Activated naive CD4-positive, alpha-beta T cell treated with anti-CD3 and anti-CD28 coated beads, Interleukin-2, amount 50 U/mL, for 72 hours (primary cell): ENCODE data around the gene TROAP. TPM values are rescaled to one million over a fixed set of nuclear protein-coding genes. Genes with fewer than 3 reads are reported as not detected.

ENCODE experiments used
- ATAC-seq, 2 donors: fragments of 150-1000 bp; cut with Tn5 transposase; 2 replicates each; pipeline ENCODE4 v1.10.0; 2021; ENCODE audit warnings: mild to moderate bottlenecking in 2 of 2, moderate library complexity in 2 of 2
- DNase-seq, 2 donors: peaks; one replicate each; pipeline ENCODE4 v3.0.0; 2021 to 2022; ENCODE audit warnings: low spot score in 2 of 2
- H3K27ac Mint-ChIP-seq, 2 donors: one replicate each; pipeline ENCODE4 v1.8.0; 2022; ENCODE audit warnings: mild to moderate bottlenecking in 2 of 2, mixed read lengths in 2 of 2
- H3K36me3 Mint-ChIP-seq, 2 donors: one replicate each; pipeline ENCODE4 v1.8.0; 2022; ENCODE audit warnings: mixed read lengths in 2 of 2
- H3K9me3 Mint-ChIP-seq, 2 donors: one replicate each; pipeline ENCODE4 v1.8.0; 2022; ENCODE audit warnings: mixed read lengths in 2 of 2
- total RNA-seq, 2 donors: library from RNA; stranded (reverse); gene quantifications; one replicate each; pipeline ENCODE4 v1.2.3, GENCODE V29; 2022

The TROAP gene
- total RNA-seq, 2 donors from 2014 or later = 67.4 to 134 TPM

DNA sequence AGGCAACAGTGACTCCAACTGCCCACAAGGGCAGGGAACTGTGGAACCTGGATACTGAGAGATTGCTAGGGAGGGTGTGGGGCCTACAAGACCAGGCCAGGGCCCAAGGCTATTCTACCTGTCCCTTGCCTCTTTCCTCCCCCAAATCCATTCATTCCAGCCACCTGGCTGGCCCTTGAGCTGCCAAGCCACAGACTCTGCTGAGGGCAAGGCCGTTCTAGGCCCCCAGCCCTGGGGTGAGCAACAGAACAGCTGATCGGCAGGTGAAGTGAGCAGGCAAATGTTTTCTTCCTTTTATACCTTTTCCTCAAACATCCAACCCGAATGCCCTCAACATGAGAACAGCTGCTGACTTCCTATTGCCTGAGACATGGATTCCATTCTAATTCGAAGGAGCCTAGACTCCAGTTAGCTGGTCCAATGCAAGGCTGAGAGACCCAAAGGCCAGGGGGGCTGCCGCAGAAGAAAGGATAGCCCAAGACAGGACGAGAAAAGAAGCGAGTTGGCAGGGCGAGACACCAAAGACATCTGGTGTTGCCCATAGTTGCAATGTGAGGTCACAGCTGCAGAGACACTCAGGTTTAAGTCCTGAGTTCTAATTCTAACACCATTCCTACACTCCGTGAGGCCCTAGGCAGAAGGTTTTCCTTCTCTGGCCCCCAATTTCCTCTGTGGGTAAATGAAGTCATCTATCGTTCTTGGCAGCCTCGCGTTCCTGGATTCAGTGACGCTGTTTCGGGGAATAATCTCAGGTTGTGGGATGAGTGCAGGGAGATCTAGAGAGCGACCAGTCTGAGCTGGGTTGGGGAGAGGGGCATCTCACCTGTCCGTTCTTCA lies 12.3 kb downstream of the TROAP start:
- Mint-ChIP-seq H3K9me3 (no peaks in the 10 kb centered on the region), H3K27ac (no peak overlapping the region), H3K36me3 (peaks cover 5 to 22% of the 10 kb centered on the region in 2 donors)
- DNase-seq (no peak), ATAC-seq (no peak)

GRCh38 chr12:49335955-49336644 lies 13.0 kb downstream of the TROAP start:
- ATAC-seq = no peak
- no peak for DNase-seq
- no peaks in the 10 kb centered on the region for H3K9me3 Mint-ChIP-seq
- peaks cover 5 to 17% of the 10 kb centered on the region in 2 donors for H3K36me3 Mint-ChIP-seq
- no peak overlapping the region for H3K27ac Mint-ChIP-seq

DNA sequence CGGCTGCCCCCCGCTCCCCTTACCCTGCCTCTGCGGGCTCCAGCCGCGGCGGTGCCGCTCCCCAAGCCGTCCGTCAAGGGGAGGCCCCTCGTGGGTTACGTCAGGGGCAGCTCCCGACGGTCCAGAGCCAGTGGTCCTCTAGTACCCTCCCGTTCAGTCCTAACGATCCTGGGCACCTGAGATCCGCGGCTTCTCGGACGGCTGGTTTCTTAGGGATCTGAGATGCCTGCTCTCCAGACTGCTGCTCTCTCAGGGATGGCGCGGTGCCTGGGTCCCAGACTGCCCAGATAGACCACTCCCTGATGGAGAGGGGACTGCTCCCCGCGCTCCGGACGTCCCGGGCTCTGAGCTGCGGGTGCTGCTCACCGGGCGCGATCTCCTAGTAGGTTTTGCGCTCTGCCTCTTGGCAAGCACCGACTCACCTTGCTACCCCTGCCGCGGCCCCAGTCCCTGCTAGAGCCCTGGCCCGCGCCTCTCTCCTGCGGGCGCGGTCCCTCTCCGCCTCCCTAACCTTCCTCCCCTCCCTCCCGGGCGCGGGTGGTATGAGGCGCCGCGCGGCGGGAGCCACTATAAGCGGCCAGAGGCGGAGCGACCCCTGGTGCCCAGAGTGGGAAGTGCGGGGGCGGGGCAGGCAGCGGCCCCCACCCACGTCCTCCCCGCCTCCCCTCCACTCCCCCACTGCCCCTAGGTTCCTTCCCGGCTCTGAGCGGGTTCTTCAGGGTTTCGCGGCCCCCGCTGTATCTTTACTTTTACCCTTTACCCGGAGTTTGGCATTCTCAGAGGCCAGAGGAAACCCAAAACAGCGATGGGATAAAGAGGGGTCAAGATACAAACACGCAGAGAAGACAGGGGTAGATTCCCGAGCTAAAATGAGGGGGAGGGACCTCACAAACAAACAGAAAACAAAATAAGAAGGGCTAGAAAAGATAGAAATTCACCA lies 13.9 kb downstream of the TROAP start, which contains the start of gene C1QL4:
TSS of gene C1QL4 (minus strand) at position 544 of the 940 bp plus-strand sequence. CDS start 711 bp downstream, outside the sequence.
- Mint-ChIP-seq H3K27ac (no peak within 1 kb of the TSS), H3K36me3 (peaks cover 5 to 9% of the 10 kb centered on the region in 2 donors), H3K9me3 (no peaks in the 10 kb centered on the region)
- peak; percentile 82 to 96 for DNase-seq
- peak; percentile 84 to 85 for ATAC-seq

DNA sequence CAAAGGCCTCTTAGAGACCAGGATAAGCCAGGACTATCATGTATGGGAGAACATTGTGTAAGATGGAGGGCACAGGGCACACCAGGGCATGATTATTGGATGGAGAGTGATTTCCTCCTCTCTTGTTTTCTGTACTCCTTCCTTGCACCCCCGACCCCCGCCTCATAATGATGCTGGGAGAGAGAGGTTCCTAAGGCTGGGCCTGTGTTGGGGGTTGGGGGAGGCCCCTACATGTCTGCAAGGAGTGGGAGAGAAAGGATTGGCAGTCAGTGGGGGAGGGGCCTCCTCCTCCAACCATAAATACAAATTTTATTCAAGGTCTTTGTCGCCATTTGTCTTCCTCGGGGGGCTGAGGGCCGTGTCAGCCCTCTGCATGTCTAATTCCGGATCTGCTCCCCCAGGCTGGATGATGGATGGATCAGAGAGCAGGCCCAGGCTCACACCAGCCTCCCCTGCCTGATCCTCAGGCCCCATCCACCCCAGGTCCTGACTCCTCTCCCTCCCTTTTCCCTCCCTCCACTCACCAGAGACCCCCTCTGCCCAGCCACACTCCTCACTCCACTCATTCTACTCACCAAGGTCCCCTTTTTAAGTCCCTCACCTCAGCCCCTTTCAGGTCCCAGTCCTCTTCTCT lies 15.9 kb downstream of the TROAP start:
- no peak overlapping the region for H3K27ac Mint-ChIP-seq
- no peaks in the 10 kb centered on the region for H3K9me3 Mint-ChIP-seq
- peaks cover 5 to 7% of the 10 kb centered on the region in 2 donors for H3K36me3 Mint-ChIP-seq
- ATAC-seq = no peak
- no peak for DNase-seq

GRCh38 chr12:49339464-49339861 lies 16.4 kb downstream of the TROAP start:
- DNase-seq = peak in 1 of 2 donors; percentile 48
- peaks cover 5 to 7% of the 10 kb centered on the region in 2 donors for H3K36me3 Mint-ChIP-seq

DNA sequence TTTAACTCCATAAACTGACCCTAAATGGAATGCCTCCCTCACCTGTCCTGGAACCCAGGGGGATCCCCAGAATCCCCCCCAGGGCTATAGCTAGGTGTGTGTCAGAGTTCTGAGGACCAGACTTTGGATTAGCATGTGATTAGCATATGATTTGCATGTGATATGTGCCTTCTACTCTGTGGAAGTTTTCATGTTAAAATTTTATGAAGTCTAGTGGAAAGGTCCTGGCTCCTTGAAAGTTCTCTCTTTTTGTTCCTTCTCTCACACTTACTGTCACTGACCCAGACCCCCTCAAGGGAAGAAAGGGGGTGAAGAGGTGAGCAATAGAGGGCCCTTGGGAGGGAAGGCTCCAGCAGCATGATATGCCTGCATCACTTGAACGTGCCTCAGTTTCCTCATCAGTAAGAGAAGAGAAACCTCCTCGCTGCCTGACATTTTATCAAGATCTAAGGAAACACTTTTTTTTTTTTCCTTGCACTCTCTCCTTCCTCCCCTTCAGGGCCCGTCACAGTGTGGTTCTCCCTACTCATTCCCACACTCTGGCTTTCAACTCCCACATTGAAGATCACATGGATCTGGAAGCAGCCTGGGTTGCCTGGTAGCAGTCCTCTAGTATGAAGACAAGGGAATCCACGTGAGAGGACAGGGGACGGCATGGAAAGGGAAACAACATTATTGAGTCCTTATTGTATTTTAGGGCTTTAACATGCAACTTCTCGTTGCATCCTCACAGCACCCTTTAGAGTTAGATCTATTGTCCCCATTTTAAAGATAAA lies 17.2 kb downstream of the TROAP start:
- no peak overlapping the region for H3K27ac Mint-ChIP-seq
- no peaks in the 10 kb centered on the region for H3K9me3 Mint-ChIP-seq
- peaks cover 5% of the 10 kb centered on the region in 2 donors for H3K36me3 Mint-ChIP-seq
- DNase-seq (peak in 1 of 2 donors; percentile 13), ATAC-seq (no peak)

More at GRCh38 chr12:49339464-49339861, 16.4 kb downstream of the TROAP start:
- ATAC-seq = no peak
- Mint-ChIP-seq H3K27ac (no peak overlapping the region), H3K9me3 (no peaks in the 10 kb centered on the region)

GRCh38 chr12:49340971-49341776 lies 18.1 kb downstream of the TROAP start:
- H3K9me3 Mint-ChIP-seq = no peaks in the 10 kb centered on the region
- no peak for ATAC-seq

DNA sequence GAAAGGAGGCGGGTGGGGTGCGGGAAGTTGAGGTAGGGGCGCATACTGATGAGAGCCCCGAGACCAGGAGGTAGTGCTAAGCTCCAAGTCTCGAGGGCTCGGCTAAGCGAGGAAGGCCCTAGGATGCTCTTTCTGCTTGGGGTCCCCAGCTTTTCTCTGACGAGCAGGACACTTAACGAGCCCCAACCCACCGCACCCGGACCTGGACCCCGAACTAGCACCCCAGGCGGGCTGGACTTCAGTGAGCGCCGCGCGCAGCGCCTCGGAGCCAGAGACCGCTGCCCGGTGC lies 18.7 kb downstream of the TROAP start:
- no peak for DNase-seq
- ATAC-seq = no peak
- H3K27ac Mint-ChIP-seq = no peak overlapping the region
- H3K36me3 Mint-ChIP-seq = no peaks in the 10 kb centered on the region
- H3K9me3 Mint-ChIP-seq = no peaks in the 10 kb centered on the region

More at GRCh38 chr12:49340971-49341776, 18.1 kb downstream of the TROAP start:
- Mint-ChIP-seq H3K27ac (no peak overlapping the region), H3K36me3 (no peaks in the 10 kb centered on the region)
- DNase-seq = peak in 1 of 2 donors; percentile 44

DNA sequence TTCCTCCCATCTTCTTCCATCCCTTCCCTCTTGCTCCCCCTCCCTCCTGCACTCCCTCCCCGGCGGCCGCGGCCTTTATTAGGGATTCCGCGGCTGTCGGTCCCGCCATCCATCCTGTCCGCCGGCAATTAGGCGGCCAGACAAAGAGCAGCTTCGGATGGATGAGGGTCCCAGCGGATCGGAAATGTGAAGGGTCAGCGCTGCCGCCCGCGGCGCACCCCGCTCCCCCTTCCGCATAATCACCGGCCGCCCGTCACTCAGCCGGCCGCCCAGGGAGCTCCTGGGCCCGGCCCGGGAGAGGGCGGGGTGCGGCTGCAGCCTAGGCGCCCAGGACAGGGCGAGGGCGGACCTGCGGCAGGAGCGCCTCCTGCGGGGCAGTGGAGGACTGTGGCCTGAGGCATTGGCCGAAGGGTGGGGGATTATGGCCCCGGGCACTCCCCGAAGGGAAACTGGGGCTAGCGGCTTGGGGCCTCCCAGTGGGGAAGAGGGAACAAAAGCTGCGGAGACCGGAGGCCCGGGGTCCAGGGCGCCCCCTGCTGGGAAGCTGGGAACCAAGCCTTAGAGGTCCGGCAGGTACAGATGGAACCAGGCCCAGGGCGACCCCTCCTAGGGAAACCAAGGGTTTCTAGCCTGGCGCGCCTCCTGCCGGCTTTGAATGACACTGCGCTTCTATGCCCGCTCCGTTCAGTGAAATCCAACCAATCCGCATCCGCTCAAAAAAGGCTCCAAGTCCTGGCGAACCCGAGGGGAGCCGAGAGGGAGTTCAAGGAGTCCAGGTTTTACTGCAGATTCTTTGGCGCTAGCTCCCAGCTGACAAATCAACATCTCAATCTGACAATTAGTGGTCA lies 19.2 kb downstream of the TROAP start:
- DNase-seq = peak; percentile 75 to 89
- peak; percentile 72 to 82 for ATAC-seq
- Mint-ChIP-seq H3K36me3 (no peaks in the 10 kb centered on the region), H3K27ac (no peak overlapping the region), H3K9me3 (no peaks in the 10 kb centered on the region)

DNA sequence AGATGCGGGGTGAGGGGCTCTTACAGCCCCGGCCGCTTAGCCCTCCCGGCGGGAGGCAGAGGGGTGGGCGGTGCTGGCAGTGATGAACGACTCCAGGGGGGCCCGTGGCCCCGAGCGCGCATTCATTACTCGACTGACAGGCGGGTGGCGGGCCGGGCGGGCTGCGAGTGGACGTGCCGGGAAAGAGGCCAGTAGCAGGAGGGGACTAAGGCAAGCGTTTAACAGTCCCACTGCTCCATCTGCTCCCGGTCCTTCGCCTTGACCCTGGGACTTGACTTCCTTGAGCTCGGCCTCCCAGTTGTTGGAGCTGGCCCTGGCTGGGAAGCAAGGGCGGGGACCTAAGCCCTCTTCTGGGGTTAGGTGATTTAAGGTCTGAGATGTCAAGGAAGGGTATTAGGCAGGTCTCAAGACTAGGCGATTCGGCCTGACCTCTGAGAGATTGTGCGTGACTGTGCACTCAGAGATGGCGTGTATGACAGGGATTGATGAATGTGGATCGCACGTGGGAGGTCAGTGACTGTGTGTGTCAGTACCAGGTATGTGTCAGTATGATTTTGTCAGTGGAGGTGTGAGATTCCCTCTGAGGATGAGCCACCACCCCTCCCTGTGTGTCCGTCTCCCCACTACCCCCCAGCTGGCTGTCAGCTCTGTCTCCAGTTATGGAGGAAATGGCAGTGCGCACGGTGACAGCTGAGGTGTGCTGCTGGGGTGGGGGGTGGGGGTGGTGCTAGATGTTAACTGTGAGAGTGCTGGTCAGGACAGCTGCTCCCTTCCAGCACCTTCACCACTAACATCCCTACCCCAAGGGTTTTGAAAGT lies 20.1 kb downstream of the TROAP start:
- Mint-ChIP-seq H3K9me3 (no peaks in the 10 kb centered on the region), H3K27ac (no peak overlapping the region), H3K36me3 (no peaks in the 10 kb centered on the region)
- ATAC-seq = peak; percentile 55 to 75
- DNase-seq = no peak

- ATAC-seq (no peak), DNase-seq (peak in 1 of 2 donors; percentile 16)
- H3K9me3 Mint-ChIP-seq = no peaks in the 10 kb centered on the region
- H3K27ac Mint-ChIP-seq = no peak overlapping the region
- no peaks in the 10 kb centered on the region for H3K36me3 Mint-ChIP-seq
Measured at GRCh38 chr12:49344486-49345050, 21.5 kb downstream of the TROAP start.

GRCh38 chr12:49345051-49345824 lies 22.2 kb downstream of the TROAP start:
- H3K27ac Mint-ChIP-seq = no peak overlapping the region
- DNase-seq (peak in 1 of 2 donors; percentile 54), ATAC-seq (no peak)
- H3K36me3 Mint-ChIP-seq = no peaks in the 10 kb centered on the region
- no peaks in the 10 kb centered on the region for H3K9me3 Mint-ChIP-seq
